22Rv1 (cell line): ENCODE results near the gene MAP4K4.

Experiments
- ZFX ChIP-seq: fragments of 450-650 bp; IDR thresholded peaks from 2 replicates; pipeline ENCODE4 v1.6.1; 2017; ENCODE audit warnings: antibody characterized with exemption, borderline replicate concordance
- TF ChIP-seq, protein P1 (sequence below): fragments of 450-650 bp; IDR thresholded peaks from 2 replicates; pipeline ENCODE4 v1.5.1; 2017; ENCODE audit warnings: mild to moderate bottlenecking

GRCh38 chr2:101732199-101732598 lies 34.7 kb downstream of the MAP4K4 start:
- TF ChIP-seq, protein P1, sequence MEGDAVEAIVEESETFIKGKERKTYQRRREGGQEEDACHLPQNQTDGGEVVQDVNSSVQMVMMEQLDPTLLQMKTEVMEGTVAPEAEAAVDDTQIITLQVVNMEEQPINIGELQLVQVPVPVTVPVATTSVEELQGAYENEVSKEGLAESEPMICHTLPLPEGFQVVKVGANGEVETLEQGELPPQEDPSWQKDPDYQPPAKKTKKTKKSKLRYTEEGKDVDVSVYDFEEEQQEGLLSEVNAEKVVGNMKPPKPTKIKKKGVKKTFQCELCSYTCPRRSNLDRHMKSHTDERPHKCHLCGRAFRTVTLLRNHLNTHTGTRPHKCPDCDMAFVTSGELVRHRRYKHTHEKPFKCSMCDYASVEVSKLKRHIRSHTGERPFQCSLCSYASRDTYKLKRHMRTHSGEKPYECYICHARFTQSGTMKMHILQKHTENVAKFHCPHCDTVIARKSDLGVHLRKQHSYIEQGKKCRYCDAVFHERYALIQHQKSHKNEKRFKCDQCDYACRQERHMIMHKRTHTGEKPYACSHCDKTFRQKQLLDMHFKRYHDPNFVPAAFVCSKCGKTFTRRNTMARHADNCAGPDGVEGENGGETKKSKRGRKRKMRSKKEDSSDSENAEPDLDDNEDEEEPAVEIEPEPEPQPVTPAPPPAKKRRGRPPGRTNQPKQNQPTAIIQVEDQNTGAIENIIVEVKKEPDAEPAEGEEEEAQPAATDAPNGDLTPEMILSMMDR, result no peak
- TF ChIP-seq ZFX, result no peak
